WTC11 (cell line): Measurements from ENCODE around the gene EBF3.

Source experiments
- CREB1 ChIP-seq: sonication (generic); formaldehyde crosslinking; IDR thresholded peaks from 2 replicates; pipeline ENCODE4 v1.8.0; 2023; ENCODE audit warnings: mild to moderate bottlenecking, missing genetic modification reagents
- ESRRA ChIP-seq: sonication (generic); formaldehyde crosslinking; IDR thresholded peaks from 2 replicates; pipeline ENCODE4 v1.8.1; 2022; ENCODE audit warnings: mild to moderate bottlenecking, missing genetic modification reagents, borderline replicate concordance
- FOXJ3 ChIP-seq: sonication (generic); formaldehyde crosslinking; IDR thresholded peaks from 2 replicates; pipeline ENCODE4 v1.9.0; 2021; ENCODE audit warnings: missing genetic modification reagents, mild to moderate bottlenecking, borderline replicate concordance
- JAZF1 ChIP-seq: fragments of 250-450 bp; sonication (Bioruptor Pico); IDR thresholded peaks from 2 replicates; pipeline ENCODE4 v1.9.0; 2021; ENCODE audit warnings: moderate library complexity, mild to moderate bottlenecking, inconsistent platforms
- MYBL2 ChIP-seq: sonication (generic); formaldehyde crosslinking; IDR thresholded peaks from 2 replicates; pipeline ENCODE4 v1.8.1; 2023; ENCODE audit warnings: mild to moderate bottlenecking, moderate library complexity, missing genetic modification reagents
- NR3C1 ChIP-seq: sonication (generic); formaldehyde crosslinking; conservative IDR thresholded peaks from 2 replicates; pipeline ENCODE4 v1.8.1; 2023; ENCODE audit warnings: low read depth, mild to moderate bottlenecking, missing genetic modification reagents
- ZNF263 ChIP-seq: sonication (generic); formaldehyde crosslinking; IDR thresholded peaks from 2 replicates; pipeline ENCODE4 v1.8.1; 2022; ENCODE audit warnings: low read depth, mild to moderate bottlenecking, moderate library complexity, missing genetic modification reagents
- ZNF416 ChIP-seq: fragments of 250-450 bp; sonication (Bioruptor Pico); IDR thresholded peaks from 2 replicates; pipeline ENCODE4 v1.9.0; 2021; ENCODE audit warnings: mild to moderate bottlenecking, inconsistent platforms
- ZNF423 ChIP-seq: fragments of 250-450 bp; sonication (Bioruptor Pico); IDR thresholded peaks from 2 replicates; pipeline ENCODE4 v2.1.2; 2022; ENCODE audit warnings: mild to moderate bottlenecking, moderate library complexity
- TF ChIP-seq, protein P1 (sequence below): fragments of 200-600 bp; IDR thresholded peaks from 2 replicates; pipeline ENCODE4 v1.8.0; 2022; ENCODE audit warnings: antibody characterized with exemption
- TF ChIP-seq, protein P2 (sequence below): sonication (generic); formaldehyde crosslinking; IDR thresholded peaks from 2 replicates; pipeline ENCODE4 v1.8.0; 2023; ENCODE audit warnings: missing genetic modification reagents, mild to moderate bottlenecking, borderline replicate concordance
- TF ChIP-seq, protein P3 (sequence below): sonication (generic); formaldehyde crosslinking; IDR thresholded peaks from 2 replicates; pipeline ENCODE4 v1.8.1; 2023; ENCODE audit warnings: mild to moderate bottlenecking, missing genetic modification reagents
- TF ChIP-seq, protein P4 (sequence below): sonication (generic); formaldehyde crosslinking; IDR thresholded peaks from 2 replicates; pipeline ENCODE4 v1.8.1; 2023; ENCODE audit warnings: mild to moderate bottlenecking, missing genetic modification reagents, moderate library complexity

DNA sequence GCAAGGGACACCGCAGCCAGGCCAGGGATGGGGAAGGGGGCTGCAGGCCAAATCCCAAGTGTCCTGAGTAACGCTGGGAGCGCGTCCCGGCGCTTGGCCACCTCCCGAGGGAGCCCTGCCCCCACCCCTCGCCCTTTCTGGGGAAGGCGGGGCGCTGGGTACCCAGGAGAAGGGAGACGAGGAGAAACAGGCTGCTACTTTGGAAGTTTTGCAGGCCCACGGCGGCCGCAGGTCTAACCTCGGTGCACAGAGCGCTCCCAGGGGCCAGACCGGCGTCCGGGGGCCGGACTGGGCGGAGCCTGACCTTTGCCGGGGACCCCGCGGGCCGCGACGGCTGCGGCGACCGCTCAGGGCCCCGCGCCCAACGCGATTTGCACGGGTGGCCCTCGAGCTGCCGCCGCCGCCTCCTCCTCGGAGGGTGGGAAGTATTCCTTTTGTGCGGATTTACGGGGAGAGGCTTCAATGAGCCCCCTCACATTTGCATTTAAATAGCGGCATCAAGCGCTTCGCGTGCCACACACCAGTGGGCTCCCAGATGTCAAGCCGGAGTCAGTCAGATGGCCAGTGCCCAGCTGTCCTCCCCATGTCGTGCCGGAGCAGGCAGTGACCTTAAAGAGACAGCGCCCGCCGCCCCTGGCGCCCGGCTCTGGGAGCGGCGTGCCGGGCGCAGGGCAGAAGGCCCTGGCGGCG is 3.0 kb upstream of the EBF3 start:
- TF ChIP-seq NR3C1 (CRISPR knock-in tag) (no peak), MYBL2 (CRISPR knock-in tag) (no peak), ESRRA (CRISPR knock-in tag) (no peak), CREB1 (CRISPR knock-in tag) (no peak), JAZF1 (CRISPR knock-in tag) (no peak), FOXJ3 (CRISPR knock-in tag) (no peak), ZNF416 (CRISPR knock-in tag) (no peak), ZNF423 (no peak), ZNF263 (CRISPR knock-in tag) (no peak)
- TF ChIP-seq, protein P1, sequence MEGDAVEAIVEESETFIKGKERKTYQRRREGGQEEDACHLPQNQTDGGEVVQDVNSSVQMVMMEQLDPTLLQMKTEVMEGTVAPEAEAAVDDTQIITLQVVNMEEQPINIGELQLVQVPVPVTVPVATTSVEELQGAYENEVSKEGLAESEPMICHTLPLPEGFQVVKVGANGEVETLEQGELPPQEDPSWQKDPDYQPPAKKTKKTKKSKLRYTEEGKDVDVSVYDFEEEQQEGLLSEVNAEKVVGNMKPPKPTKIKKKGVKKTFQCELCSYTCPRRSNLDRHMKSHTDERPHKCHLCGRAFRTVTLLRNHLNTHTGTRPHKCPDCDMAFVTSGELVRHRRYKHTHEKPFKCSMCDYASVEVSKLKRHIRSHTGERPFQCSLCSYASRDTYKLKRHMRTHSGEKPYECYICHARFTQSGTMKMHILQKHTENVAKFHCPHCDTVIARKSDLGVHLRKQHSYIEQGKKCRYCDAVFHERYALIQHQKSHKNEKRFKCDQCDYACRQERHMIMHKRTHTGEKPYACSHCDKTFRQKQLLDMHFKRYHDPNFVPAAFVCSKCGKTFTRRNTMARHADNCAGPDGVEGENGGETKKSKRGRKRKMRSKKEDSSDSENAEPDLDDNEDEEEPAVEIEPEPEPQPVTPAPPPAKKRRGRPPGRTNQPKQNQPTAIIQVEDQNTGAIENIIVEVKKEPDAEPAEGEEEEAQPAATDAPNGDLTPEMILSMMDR, result no peak
- TF ChIP-seq, protein P2, sequence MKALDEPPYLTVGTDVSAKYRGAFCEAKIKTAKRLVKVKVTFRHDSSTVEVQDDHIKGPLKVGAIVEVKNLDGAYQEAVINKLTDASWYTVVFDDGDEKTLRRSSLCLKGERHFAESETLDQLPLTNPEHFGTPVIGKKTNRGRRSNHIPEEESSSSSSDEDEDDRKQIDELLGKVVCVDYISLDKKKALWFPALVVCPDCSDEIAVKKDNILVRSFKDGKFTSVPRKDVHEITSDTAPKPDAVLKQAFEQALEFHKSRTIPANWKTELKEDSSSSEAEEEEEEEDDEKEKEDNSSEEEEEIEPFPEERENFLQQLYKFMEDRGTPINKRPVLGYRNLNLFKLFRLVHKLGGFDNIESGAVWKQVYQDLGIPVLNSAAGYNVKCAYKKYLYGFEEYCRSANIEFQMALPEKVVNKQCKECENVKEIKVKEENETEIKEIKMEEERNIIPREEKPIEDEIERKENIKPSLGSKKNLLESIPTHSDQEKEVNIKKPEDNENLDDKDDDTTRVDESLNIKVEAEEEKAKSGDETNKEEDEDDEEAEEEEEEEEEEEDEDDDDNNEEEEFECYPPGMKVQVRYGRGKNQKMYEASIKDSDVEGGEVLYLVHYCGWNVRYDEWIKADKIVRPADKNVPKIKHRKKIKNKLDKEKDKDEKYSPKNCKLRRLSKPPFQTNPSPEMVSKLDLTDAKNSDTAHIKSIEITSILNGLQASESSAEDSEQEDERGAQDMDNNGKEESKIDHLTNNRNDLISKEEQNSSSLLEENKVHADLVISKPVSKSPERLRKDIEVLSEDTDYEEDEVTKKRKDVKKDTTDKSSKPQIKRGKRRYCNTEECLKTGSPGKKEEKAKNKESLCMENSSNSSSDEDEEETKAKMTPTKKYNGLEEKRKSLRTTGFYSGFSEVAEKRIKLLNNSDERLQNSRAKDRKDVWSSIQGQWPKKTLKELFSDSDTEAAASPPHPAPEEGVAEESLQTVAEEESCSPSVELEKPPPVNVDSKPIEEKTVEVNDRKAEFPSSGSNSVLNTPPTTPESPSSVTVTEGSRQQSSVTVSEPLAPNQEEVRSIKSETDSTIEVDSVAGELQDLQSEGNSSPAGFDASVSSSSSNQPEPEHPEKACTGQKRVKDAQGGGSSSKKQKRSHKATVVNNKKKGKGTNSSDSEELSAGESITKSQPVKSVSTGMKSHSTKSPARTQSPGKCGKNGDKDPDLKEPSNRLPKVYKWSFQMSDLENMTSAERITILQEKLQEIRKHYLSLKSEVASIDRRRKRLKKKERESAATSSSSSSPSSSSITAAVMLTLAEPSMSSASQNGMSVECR (CRISPR knock-in tag), result no peak
- TF ChIP-seq, protein P3, sequence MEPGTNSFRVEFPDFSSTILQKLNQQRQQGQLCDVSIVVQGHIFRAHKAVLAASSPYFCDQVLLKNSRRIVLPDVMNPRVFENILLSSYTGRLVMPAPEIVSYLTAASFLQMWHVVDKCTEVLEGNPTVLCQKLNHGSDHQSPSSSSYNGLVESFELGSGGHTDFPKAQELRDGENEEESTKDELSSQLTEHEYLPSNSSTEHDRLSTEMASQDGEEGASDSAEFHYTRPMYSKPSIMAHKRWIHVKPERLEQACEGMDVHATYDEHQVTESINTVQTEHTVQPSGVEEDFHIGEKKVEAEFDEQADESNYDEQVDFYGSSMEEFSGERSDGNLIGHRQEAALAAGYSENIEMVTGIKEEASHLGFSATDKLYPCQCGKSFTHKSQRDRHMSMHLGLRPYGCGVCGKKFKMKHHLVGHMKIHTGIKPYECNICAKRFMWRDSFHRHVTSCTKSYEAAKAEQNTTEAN (CRISPR knock-in tag), result no peak
- TF ChIP-seq, protein P4, sequence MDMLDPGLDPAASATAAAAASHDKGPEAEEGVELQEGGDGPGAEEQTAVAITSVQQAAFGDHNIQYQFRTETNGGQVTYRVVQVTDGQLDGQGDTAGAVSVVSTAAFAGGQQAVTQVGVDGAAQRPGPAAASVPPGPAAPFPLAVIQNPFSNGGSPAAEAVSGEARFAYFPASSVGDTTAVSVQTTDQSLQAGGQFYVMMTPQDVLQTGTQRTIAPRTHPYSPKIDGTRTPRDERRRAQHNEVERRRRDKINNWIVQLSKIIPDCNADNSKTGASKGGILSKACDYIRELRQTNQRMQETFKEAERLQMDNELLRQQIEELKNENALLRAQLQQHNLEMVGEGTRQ (CRISPR knock-in tag), result no peak
